Mesodermal cell (in vitro differentiated cells): Measurements from ENCODE around the gene SSC5D.
A peak's percentile ranks its signal among the peaks of the same experiment; 100 is the strongest.

ENCODE experiments used
- H3K27ac ChIP-seq: 2 replicates; pipeline ENCODE4 v1.7.0; 2013; ENCODE audit warnings: mild to moderate bottlenecking, low read depth, low read length, moderate library complexity; ENCODE audit not compliant: severe bottlenecking
- H3K36me3 ChIP-seq: 2 replicates; pipeline ENCODE4 v1.7.1; 2013; ENCODE audit warnings: mild to moderate bottlenecking, low read length, moderate library complexity; ENCODE audit not compliant: control insufficient read depth, insufficient read depth
- H3K4me1 ChIP-seq: one replicate; pipeline ENCODE4 v1.7.1; 2013; ENCODE audit warnings: mild to moderate bottlenecking, low read length; ENCODE audit not compliant: insufficient read depth, control insufficient read depth, poor library complexity, severe bottlenecking
- H3K4me3 ChIP-seq: 2 replicates; pipeline ENCODE4 v1.7.0; 2013; ENCODE audit warnings: low read length, control low read depth, mild to moderate bottlenecking; ENCODE audit not compliant: insufficient read depth, poor library complexity, severe bottlenecking; ENCODE audit errors: extremely low read depth
- H3K9me3 ChIP-seq: 2 replicates; pipeline ENCODE4 v1.7.1; 2013; ENCODE audit warnings: mild to moderate bottlenecking, low read length, moderate library complexity; ENCODE audit not compliant: control insufficient read depth
- WGBS, 2 experiments: methylation state at CpG; one replicate each; pipeline ENCODE4 v1.1.5; 2013; ENCODE audit warnings: missing lambda C conversion rate in 2 of 2; ENCODE audit not compliant: insufficient coverage in 2 of 2; 5-methylcytosine and 5-hydroxymethylcytosine counted together

The SSC5D gene

DNA sequence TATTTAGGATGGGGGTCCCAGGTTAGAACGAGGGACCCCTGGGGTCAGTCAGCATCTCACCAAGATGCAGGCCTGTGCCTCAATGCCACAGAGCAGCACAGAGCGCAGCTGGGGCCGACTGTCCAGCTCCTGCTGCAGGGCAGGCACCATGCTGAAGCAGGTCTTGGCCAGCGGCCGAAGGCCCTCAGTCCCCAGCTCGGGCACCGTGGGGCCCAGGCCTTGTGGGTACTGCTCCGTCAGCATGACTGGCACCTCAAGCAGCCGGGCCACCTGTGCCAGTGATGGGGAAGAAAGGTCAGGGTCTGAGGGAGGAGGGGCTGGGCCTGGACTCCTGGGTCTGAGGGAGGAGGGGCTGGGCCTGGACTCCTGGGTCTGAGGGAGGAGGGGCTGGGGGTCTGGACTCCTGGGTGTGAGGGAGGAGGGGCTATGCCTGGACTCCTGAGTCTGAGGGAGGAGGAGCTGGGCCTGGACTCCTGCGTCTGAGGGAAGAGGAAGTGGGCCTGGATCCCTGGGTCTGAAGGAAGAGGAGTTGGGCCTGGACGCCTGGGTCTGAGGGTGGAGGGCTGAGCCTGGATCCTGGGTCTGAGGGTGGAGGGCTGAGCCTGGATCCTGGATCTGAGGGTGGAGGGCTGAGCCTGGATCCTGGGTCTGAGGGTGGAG lies 32.5 kb upstream of the SSC5D start:
- Histone ChIP-seq H3K9me3 (no peaks in the 10 kb centered on the region), H3K4me3 (no peak overlapping the region), H3K36me3 (peaks cover 3% of the 10 kb centered on the region), H3K27ac (no peak overlapping the region), H3K4me1 (peaks cover 9% of the 10 kb centered on the region)
- WGBS, 2 experiments = 89 to 92% methylated on average over 10 to 11 of the region's 11 CpGs

DNA sequence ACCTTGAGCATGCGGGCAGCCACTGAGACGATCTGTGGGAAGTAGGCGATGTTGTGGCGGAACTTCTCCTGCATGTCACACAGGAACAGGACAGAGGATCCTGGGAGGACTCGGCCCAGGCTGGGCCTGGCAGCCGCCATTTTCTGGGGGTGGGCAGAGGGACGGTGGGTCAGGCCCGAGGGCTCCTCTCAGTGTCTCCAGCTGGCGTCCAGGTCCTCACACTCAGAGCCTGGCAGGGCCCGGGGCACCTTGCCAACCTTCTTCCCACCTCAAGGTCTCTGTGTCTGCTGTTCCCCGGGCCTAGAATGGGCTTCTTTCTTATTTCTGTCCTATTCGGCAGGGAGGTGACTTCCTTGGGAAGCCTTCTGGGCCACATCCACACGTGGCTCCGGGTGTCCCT lies 31.9 kb upstream of the SSC5D start:
- Histone ChIP-seq H3K4me1 (peaks cover 9% of the 10 kb centered on the region), H3K4me3 (no peak overlapping the region)

DNA sequence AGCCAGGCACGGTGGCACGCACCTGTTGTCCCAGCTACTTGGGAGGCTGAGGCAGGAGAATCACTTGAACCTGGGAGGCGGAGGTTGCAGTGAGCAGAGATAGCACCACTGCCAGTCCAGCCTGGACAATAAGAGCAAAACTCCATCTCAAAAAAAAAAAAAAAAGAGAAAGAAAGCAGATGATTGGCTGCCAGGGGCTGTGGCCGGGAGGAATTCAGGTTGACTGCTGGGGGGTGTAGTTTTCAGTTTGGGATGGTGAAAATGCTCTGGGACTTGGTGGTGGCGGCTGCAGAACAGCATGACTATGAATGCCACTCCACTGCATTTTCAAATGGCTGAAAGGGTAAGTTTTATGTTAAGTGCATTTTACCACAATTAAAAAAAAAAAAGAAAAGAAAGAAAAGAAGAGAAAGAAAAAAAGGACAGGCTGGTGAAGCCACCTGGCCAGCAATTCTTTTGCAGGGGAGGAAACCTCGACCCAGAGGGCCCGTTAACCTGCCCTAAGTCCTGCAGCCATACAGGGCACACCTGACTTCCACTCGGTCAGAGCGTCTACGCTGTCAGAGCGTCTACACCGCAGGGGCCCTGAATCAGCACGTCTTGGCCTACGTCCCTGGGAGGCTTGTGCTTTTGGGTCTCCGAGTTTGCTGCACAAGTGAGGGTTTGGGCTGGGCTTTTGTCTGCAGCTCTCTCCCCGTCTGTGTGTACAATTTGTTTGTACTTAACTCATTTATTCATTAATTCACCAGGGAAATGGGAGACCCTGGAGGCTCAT lies 30.4 kb upstream of the SSC5D start:
- WGBS, 2 experiments = 77 to 85% methylated on average over 5 to 11 of the region's 16 CpGs

More for the DNA sequence above, 31.9 kb upstream of the SSC5D start:
- H3K36me3 ChIP-seq = peaks cover 3% of the 10 kb centered on the region
- WGBS, 2 experiments = 93 to 95% methylated on average over 14 of the region's 14 CpGs
- no peaks in the 10 kb centered on the region for H3K9me3 ChIP-seq
- no peak overlapping the region for H3K27ac ChIP-seq

DNA sequence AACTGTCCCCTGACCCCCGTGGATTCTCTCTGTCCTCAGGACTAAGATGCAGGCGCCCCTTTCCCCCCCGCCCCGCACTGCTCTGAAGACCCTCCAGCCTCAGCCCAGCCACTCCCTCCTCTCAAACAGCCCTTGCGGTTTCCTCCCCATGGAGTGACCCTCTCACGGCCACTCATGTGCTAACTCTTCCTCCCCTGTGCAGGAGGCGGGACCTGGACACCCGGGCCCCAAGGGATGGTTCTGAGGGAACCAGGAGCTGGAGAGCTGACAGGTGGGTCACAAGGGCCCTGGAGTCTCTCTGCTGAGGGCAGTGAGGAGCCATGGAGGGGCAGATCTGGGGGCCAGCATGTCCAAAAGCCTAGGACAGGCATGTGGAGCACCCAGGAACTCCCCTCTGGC lies 28.7 kb upstream of the SSC5D start:
- no peak overlapping the region for H3K27ac ChIP-seq
- no peaks in the 10 kb centered on the region for H3K9me3 ChIP-seq
- WGBS, 2 experiments = 88 to 90% methylated on average over 1 to 4 of the region's 8 CpGs
- no peak overlapping the region for H3K4me3 ChIP-seq
- H3K4me1 ChIP-seq = peaks cover 2% of the 10 kb centered on the region
- peaks cover 3% of the 10 kb centered on the region for H3K36me3 ChIP-seq

More for the DNA sequence above, 30.4 kb upstream of the SSC5D start:
- peaks cover 2% of the 10 kb centered on the region for H3K4me1 ChIP-seq
- H3K36me3 ChIP-seq = peaks cover 3% of the 10 kb centered on the region
- no peaks in the 10 kb centered on the region for H3K9me3 ChIP-seq
- no peak overlapping the region for H3K4me3 ChIP-seq
- H3K27ac ChIP-seq = no peak overlapping the region

DNA sequence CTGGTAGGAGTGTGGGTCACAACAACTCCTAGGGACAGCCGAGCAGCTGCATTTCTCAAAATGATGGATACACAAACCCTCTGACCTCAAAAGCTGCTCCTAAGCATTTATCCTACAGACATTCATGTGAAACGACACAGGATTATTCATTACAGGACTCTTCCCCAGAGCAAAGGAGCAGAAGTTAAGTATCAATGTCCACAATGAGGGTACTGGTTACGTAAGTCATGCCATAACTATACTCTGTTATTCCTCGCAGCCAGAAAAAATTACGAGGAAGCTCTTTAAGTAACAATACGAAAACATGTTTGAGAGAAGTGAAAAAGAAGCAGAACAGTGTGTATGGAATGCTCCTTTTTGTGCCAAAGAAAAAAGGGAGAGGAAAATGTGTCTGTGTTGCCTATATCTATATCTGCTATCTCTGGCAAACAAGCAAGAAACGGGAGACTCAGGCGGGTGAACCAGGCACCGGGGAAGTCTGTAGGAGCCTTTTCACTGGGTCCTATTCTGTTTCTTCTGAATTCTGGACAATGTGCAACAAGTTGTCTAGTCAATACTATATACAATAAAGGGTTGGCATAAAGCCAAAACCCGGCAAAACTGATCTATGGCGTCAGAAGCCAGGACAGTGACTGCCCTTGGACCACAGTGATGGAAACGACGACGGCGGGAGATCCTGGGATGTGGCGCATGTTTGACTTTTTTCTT lies 28.1 kb upstream of the SSC5D start:
- 78 to 87% methylated on average over 11 to 14 of the region's 16 CpGs for WGBS, 2 experiments
- Histone ChIP-seq H3K4me3 (peak overlapping the region; percentile 66), H3K27ac (no peak overlapping the region), H3K4me1 (peaks cover 2% of the 10 kb centered on the region), H3K36me3 (peaks cover 1% of the 10 kb centered on the region), H3K9me3 (no peaks in the 10 kb centered on the region)

DNA sequence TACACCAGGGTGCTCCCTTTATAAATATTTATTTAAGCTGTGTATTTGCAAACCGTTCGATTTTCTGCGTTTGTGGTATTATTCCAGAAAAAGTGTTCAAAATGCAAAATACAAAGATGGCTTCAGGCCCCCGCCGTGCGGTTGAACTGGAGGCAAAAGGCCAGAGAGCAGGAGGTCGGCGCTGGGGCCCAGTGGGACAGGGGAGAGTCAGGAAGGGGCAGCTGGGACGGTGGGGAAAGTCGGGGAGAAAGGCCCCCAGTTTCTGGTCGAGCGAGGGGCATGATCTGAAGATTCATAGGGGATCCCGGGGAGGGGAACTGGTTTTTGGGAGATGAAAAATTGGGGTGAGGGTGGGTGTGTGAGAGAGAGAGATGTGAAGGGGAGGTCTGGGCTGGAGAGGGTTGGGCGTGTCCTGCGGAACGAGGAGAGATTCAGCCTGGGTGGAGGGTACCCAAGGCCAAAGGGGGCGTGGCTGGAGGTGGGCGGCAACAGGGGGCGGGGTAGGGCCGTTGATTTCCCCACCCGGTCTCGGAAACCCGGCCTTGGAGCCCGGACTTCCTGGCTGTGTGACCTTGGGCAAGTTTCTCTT lies 27.5 kb upstream of the SSC5D start:
- Histone ChIP-seq H3K4me3 (peak overlapping the region; percentile 66), H3K9me3 (no peaks in the 10 kb centered on the region), H3K27ac (peak overlapping the region; percentile 88), H3K4me1 (peaks cover 2% of the 10 kb centered on the region), H3K36me3 (no peaks in the 10 kb centered on the region)
- WGBS, 2 experiments = 12 to 16% methylated on average over 23 to 24 of the region's 24 CpGs

DNA sequence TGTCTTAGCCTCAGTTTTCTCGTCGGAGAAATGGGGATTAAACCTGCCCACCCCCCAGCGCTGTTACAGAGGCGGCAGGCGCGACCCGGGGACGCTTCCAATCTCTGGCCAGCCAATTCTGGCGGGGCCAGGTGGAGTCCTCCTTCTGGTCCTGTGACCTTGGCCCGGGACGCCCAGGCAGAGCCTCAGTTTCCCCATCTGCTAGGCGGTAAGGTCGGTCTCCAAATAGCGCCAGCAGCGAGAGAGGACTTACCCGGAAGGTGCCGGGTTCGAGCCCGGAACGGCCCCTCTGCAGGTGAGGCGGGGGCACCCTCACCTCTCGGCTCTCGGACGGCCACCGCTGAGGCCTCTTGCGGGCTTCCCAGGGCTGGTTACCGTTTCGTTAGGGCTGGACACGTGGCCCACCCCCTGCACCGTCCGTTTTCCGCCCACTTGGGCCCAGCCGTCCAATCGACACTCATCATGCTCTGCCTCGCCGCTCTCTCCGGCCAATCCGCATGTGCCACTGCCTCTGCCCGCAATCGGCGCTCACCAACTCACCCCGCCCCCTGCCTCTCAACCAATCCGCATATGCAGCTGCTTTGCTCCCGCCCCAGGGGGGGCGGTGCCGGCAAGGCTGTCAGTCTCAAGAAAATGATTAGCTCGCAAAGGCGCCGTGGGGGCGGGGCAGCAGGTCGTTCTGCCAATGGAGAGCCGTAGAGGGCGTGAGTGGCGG lies 26.8 kb upstream of the SSC5D start, which contains the start of gene ISOC2:
TSS of gene ISOC2 (minus strand) at position 384 of the 715 bp plus-strand sequence. CDS start 5,156 bp downstream, outside the sequence.
- H3K4me1 ChIP-seq = peaks cover 2% of the 10 kb centered on the region
- peak within 1 kb of the TSS; percentile 88 for H3K27ac ChIP-seq
- H3K9me3 ChIP-seq = no peaks in the 10 kb centered on the region
- WGBS, 2 experiments = 1 to 2% methylated on average over 42 to 45 of the region's 54 CpGs
- H3K4me3 ChIP-seq = peak within 1 kb of the TSS; percentile 66
- no peaks in the 10 kb centered on the region for H3K36me3 ChIP-seq

DNA sequence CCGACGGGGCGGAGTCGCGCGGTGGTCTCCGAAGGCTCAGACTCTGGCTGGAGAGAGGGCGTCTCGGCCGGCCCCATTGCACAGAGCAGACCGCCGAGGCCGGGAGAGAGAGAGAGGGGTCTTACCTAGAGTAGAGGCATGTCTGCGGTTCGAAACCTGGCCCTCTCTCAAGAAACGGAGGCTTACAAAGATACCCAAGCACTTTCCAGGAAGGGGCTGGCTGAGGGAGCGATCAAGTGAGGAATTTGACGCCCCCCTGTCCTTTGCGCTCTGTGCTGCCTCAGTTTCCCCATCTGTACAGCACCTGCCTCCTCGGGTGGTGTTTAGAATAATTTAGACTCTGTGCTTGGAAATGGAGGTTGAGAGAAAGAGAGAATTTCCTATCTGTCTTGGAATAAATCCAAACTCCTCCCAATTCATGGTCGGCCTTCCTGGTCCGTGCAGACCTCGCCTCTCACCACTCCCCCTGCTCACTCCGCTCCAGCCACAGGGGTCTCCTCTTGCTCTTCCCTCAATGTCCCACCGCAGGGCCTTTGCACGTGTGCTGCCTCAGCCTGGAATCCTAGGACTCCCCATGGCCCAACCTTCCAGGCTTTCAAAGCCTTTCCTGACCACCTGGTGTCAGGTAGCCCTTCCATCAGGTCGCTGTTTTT lies 26.1 kb upstream of the SSC5D start:
- 21 to 30% methylated on average over 15 to 23 of the region's 27 CpGs for WGBS, 2 experiments
- no peaks in the 10 kb centered on the region for H3K36me3 ChIP-seq
- H3K9me3 ChIP-seq = no peaks in the 10 kb centered on the region
- H3K27ac ChIP-seq = no peak overlapping the region
- H3K4me3 ChIP-seq = peak overlapping the region; percentile 66
- peaks cover 2% of the 10 kb centered on the region for H3K4me1 ChIP-seq

DNA sequence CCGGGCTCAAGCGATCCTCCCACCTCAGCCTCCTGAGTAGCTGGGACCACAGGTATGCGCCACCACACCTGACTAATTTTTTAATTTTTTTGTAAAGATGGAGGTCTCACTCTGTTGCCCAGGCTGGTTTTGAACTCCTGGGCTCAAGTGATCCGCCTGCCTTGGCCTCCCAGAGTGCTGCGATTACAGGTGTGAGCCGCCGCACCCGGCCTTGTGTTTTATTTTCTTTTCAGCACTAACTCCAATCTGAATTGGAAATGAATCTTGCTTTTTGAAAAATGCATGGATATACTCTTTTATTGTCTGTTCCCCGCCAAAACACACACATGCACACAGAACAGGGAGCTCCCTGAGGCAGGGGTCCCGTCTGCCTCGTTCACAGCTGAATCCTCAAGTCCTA lies 25.5 kb upstream of the SSC5D start:
- WGBS, 2 experiments = 64 to 100% methylated on average over 6 of the region's 11 CpGs

More for the DNA sequence above, 25.5 kb upstream of the SSC5D start:
- Histone ChIP-seq H3K4me1 (peaks cover 2% of the 10 kb centered on the region), H3K9me3 (no peaks in the 10 kb centered on the region), H3K27ac (no peak overlapping the region), H3K36me3 (no peaks in the 10 kb centered on the region), H3K4me3 (no peak overlapping the region)
